Prostate gland (tissue), 2 donors: Measurements from ENCODE around the gene CENPK.

Experiments
- CTCF ChIP-seq, 4 experiments: fragments of 200-600 bp in 2 of 4; fragments of 450-650 bp in 2 of 4; sonication (generic) in 2 of 4; IDR thresholded peaks; 1 replicate in 3 of 4; 2 replicates in 1 of 4; pipeline ENCODE4 v1.5.1; 2016 to 2019; ENCODE audit warnings: antibody characterized with exemption in 4 of 4, mild to moderate bottlenecking in 2 of 4, moderate library complexity in 2 of 4
- POLR2A ChIP-seq: fragments of 450-650 bp; IDR thresholded peaks from one replicate; pipeline ENCODE4 v1.6.1; 2016; ENCODE audit warnings: antibody characterized with exemption, mild to moderate bottlenecking
- POLR2AphosphoS5 ChIP-seq: sonication (generic); formaldehyde crosslinking; IDR thresholded peaks from one replicate; pipeline ENCODE4 v1.6.1; 2017; ENCODE audit warnings: antibody characterized with exemption

GRCh38 chr5:65530904-65531303 lies 32.1 kb downstream of the CENPK start:
- no peak for TF ChIP-seq CTCF (IDR thresholded peaks at IDR 0.05)
- TF ChIP-seq POLR2A: no peak
- TF ChIP-seq POLR2AphosphoS5: no peak
